Stomach (tissue), 9 donors: ENCODE measurements around the gene ANKS1B. TPM values are rescaled to one million over a fixed set of nuclear protein-coding genes. Genes with fewer than 3 reads are reported as not detected.

ENCODE experiments used
- DNase-seq, 2 donors: peaks; one replicate each; pipeline versions ENCODE4 v3.0.0 to v3.0.0-alpha.2; 2013 to 2019
- H3K27ac ChIP-seq, 5 donors: fragments of 200-600 bp in 4 of 5; sonication (generic) in 4 of 5; one replicate each; pipeline ENCODE4 v1.5.1; 2013 to 2019; ENCODE audit warnings: mild to moderate bottlenecking in 1 of 5, moderate library complexity in 1 of 5
- H3K27me3 ChIP-seq, 3 donors: fragments of 200-600 bp; sonication (generic); one replicate each; pipeline ENCODE4 v1.5.1; 2017 to 2019; ENCODE audit warnings: mixed run types in 1 of 3
- H3K36me3 ChIP-seq, 4 donors: fragments of 200-600 bp; sonication (generic); 1 replicate in 3 of 4; 2 replicates in 1 of 4; pipeline ENCODE4 v1.5.1; 2016 to 2019
- H3K4me1 ChIP-seq, 4 donors: fragments of 200-600 bp; sonication (generic); one replicate each; pipeline ENCODE4 v1.5.1; 2016 to 2019
- H3K4me3 ChIP-seq, 4 donors: fragments of 200-600 bp; sonication (generic) in 3 of 4; one replicate each; pipeline ENCODE4 v1.5.1; 2016 to 2019; ENCODE audit warnings: mild to moderate bottlenecking in 1 of 4
- H3K9me3 ChIP-seq, 4 donors: fragments of 200-600 bp; sonication (generic); one replicate each; pipeline ENCODE4 v1.5.1; 2016 to 2019
- CTCF ChIP-seq, 7 experiments: fragments of 450-650 bp in 4 of 7; fragments of 200-600 bp in 3 of 7; sonication (generic) in 3 of 7; IDR thresholded peaks; one replicate each; pipeline ENCODE4 v1.5.1; 2016 to 2019; ENCODE audit warnings: antibody characterized with exemption in 7 of 7, control low read depth in 2 of 7, mild to moderate bottlenecking in 1 of 7
- EP300 ChIP-seq: sonication (generic); formaldehyde crosslinking; IDR thresholded peaks from one replicate; pipeline ENCODE4 v1.6.1; 2017; ENCODE audit warnings: antibody characterized with exemption
- POLR2A ChIP-seq, 4 donors: fragments of 450-650 bp; IDR thresholded peaks; one replicate each; pipeline ENCODE4 v1.6.1; 2016; ENCODE audit warnings: antibody characterized with exemption in 4 of 4, control low read depth in 2 of 4, mild to moderate bottlenecking in 1 of 4, moderate library complexity in 1 of 4
- POLR2AphosphoS5 ChIP-seq, 3 donors: sonication (generic); formaldehyde crosslinking; IDR thresholded peaks; one replicate each; pipeline ENCODE4 v1.6.1; 2016; ENCODE audit warnings: antibody characterized with exemption in 3 of 3
- WGBS, 5 donors: extraction: QIAGEN DNeasy Blood & Tissue Kit in 3 of 5; methylation state at CpG; one replicate each; pipeline versions ENCODE4 v1.1.5 to v1.1.7; 2013 to 2018; 5-methylcytosine and 5-hydroxymethylcytosine counted together
- intact Hi-C: fragments of 100-400 bp; cut with DNase I; formaldehyde crosslinking; loops from one replicate; pipeline ENCODE4 v1.15.1; 2023; ENCODE audit warnings: low total_unique reads
- polyA plus RNA-seq, 3 donors: library from polyadenylated mRNA; stranded (reverse); fragments of 200-250 nt; gene quantifications; one replicate each; pipeline ENCODE4 v1.2.3, GENCODE V29; 2013
- total RNA-seq, 5 donors: library from RNA; depleted of rRNA; stranded (reverse); fragments of >200 nt; gene quantifications; one replicate each; pipeline versions ENCODE4 v1.1.0 to v1.2.3, GENCODE V29; 2014 to 2016
- donor health status: healthy with polysubstance abuse.
- donor health status: Bipolar disorder and iron deficiency.
- donor health status: healthy.

Gene ANKS1B
- total and polyA plus RNA-seq, 8 donors = 0.73 to 26.8 (median 2.2) TPM; not detected in 2

DNA sequence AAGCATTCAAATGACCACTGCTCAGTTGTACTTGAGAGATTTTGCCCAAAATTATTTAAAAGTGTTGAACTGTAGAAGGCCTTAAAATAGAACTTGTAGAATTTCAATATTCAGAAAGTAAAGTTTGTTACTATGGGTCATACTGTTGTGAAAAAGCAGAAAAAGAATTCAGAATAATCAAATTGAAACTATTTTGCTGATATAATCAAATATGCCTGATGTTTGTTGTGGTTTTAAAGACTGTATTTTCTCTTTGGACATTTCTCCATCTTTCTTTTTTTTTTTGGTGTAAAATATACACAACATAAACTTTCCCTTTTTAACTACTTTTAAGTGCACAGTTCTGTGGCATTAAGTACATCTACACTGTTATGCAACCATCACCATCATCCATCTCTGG is 964.9 kb downstream of the ANKS1B start:
- no peak for DNase-seq
- TF ChIP-seq POLR2A (IDR thresholded peaks at IDR 0.05) = no peak
- TF ChIP-seq POLR2AphosphoS5 (IDR thresholded peaks at IDR 0.05) = no peak
- TF ChIP-seq CTCF (IDR thresholded peaks at IDR 0.05) = no peak
- TF ChIP-seq EP300 = no peak
- intact Hi-C loops = no loop called here
- Histone ChIP-seq H3K36me3 (no peaks in the 10 kb centered on the region), H3K4me1 (no peaks in the 10 kb centered on the region), H3K27me3 (no peaks in the 10 kb centered on the region), H3K4me3 (no peak overlapping the region), H3K9me3 (peaks cover 0 to 12% (median 5%) of the 10 kb centered on the region in 4 donors), H3K27ac (no peak overlapping the region)

DNA sequence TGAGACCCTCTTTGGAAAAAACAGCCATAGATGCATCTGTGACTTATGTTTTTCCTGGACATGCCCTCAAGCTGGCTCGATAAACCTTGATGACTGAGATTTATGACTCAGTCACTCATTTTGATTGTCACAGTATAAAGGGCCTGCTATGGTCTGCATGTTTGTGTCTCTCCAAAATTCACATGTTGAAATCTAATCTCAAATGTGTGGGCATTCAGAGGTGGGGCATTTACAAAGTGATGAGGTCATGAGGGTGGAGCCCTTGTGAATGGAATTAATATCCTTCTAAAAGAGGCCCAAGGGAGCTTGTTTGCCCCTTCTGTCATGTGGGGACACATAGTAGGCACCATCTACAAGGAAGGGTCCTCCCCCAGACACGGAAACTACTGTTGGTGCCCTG is 966.8 kb downstream of the ANKS1B start:
- no peaks in the 10 kb centered on the region for H3K27me3 ChIP-seq
- H3K4me3 ChIP-seq = no peak overlapping the region
- DNase-seq = no peak
- no peaks in the 10 kb centered on the region for H3K4me1 ChIP-seq
- peaks cover 0 to 12% (median 5%) of the 10 kb centered on the region in 4 donors for H3K9me3 ChIP-seq
- no peak overlapping the region for H3K27ac ChIP-seq
- intact Hi-C loops = no loop called here
- TF ChIP-seq CTCF (IDR thresholded peaks at IDR 0.05) (no peak), POLR2AphosphoS5 (IDR thresholded peaks at IDR 0.05) (no peak), EP300 (no peak), POLR2A (IDR thresholded peaks at IDR 0.05) (no peak)
- no peaks in the 10 kb centered on the region for H3K36me3 ChIP-seq
- WGBS, 5 donors = 40 to 86% (median 54%) methylated on average over 2 of the region's 2 CpGs

- no peaks in the 10 kb centered on the region for H3K36me3 ChIP-seq
- H3K9me3 ChIP-seq = no peaks in the 10 kb centered on the region
- no peak for DNase-seq
- H3K4me1 ChIP-seq = no peaks in the 10 kb centered on the region
- H3K27me3 ChIP-seq = no peaks in the 10 kb centered on the region
- no peak for TF ChIP-seq EP300
- TF ChIP-seq CTCF (IDR thresholded peaks at IDR 0.05) = no peak
- no peak for TF ChIP-seq POLR2AphosphoS5 (IDR thresholded peaks at IDR 0.05)
- TF ChIP-seq POLR2A (IDR thresholded peaks at IDR 0.05) = no peak
- H3K27ac ChIP-seq = no peak overlapping the region
- intact Hi-C loops = no loop called here
- WGBS, 5 donors = 67 to 75% (median 70%) methylated on average over 3 of the region's 3 CpGs
- no peak overlapping the region for H3K4me3 ChIP-seq
Observed at GRCh38 chr12:99009654-99010296, 975.0 kb downstream of the ANKS1B start.

DNA sequence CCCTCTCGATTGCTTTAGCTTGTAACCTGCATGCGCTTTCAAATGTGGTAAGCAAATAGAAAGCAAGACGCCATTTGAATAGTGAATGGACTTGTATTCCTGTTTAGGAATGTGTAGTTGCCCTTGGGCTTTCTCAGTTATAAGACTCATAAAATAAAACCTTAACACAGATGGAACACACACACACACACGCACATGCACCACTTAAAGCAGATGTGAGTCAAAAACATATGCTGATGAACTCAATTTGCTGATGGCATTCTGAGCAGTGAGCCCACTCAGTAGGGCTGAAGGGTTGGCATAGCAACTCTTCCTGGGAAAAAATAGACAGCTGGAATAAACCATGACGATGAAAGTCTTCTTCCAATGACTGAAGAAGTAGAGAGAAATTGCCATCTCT is 979.1 kb downstream of the ANKS1B start:
- Histone ChIP-seq H3K27me3 (no peaks in the 10 kb centered on the region), H3K4me1 (no peaks in the 10 kb centered on the region), H3K4me3 (no peak overlapping the region), H3K9me3 (no peaks in the 10 kb centered on the region), H3K36me3 (no peaks in the 10 kb centered on the region), H3K27ac (no peak overlapping the region)
- WGBS, 5 donors = 77 to 81% (median 80%) methylated on average over 5 of the region's 5 CpGs
- no peak for DNase-seq
- TF ChIP-seq CTCF (IDR thresholded peaks at IDR 0.05) (no peak), POLR2A (IDR thresholded peaks at IDR 0.05) (no peak), POLR2AphosphoS5 (IDR thresholded peaks at IDR 0.05) (no peak), EP300 (no peak)
- intact Hi-C loops = no loop called here
